DND-41 (cell line): ENCODE results near the gene HEXIM1.

Experiments used
- ATAC-seq: fragments of 200-7000 bp; cut with Tn5 transposase; 3 replicates; pipeline ENCODE4 v1.9.1; 2021; ENCODE audit warnings: low read depth; ENCODE audit not compliant: insufficient read depth
- DNase-seq: peaks from one replicate; pipeline ENCODE4 v3.0.0-alpha.2; 2020
- H2AFZ ChIP-seq: 2 replicates; pipeline ENCODE4 v1.6.0; 2012; ENCODE audit warnings: low read depth, low read length
- H3K27ac ChIP-seq: 2 replicates; pipeline ENCODE4 v1.5.1; 2012; ENCODE audit warnings: low read length, inconsistent platforms
- H3K27me3 ChIP-seq: fragments of 200-600 bp; sonication (generic); 2 replicates; pipeline ENCODE4 v1.6.0; 2012; ENCODE audit warnings: low read length, mild to moderate bottlenecking, inconsistent platforms; ENCODE audit not compliant: insufficient read depth, poor library complexity
- H3K36me3 ChIP-seq: 2 replicates; pipeline ENCODE4 v1.5.1; 2012; ENCODE audit warnings: low read length, inconsistent platforms; ENCODE audit not compliant: insufficient read depth
- H3K4me1 ChIP-seq: 2 replicates; pipeline ENCODE4 v1.5.1; 2012; ENCODE audit warnings: mild to moderate bottlenecking, low read length; ENCODE audit not compliant: insufficient read depth
- H3K4me2 ChIP-seq: 2 replicates; pipeline ENCODE4 v1.6.0; 2012; ENCODE audit warnings: mild to moderate bottlenecking, moderate library complexity, low read length, inconsistent platforms; ENCODE audit not compliant: insufficient read depth
- H3K4me3 ChIP-seq, 2 experiments: fragments of 200-600 bp in 1 of 2; shearing (Covaris generic) in 1 of 2; 2 replicates each; pipeline ENCODE4 v1.5.1; 2012 to 2016; ENCODE audit warnings: inconsistent platforms in 2 of 2, low read length in 2 of 2, mild to moderate bottlenecking in 2 of 2, low read depth in 1 of 2, moderate library complexity in 1 of 2
- H3K79me2 ChIP-seq: 2 replicates; pipeline ENCODE4 v1.6.0; 2012; ENCODE audit warnings: low read length, inconsistent platforms; ENCODE audit not compliant: insufficient read depth
- H3K9ac ChIP-seq: 2 replicates; pipeline ENCODE4 v1.6.0; 2012; ENCODE audit warnings: low read depth, mild to moderate bottlenecking, inconsistent platforms, low read length, moderate library complexity
- H3K9me3 ChIP-seq: 2 replicates; pipeline ENCODE4 v1.5.1; 2012; ENCODE audit warnings: low read length, moderate library complexity, mild to moderate bottlenecking, inconsistent platforms; ENCODE audit not compliant: insufficient read depth, severe bottlenecking
- H4K20me1 ChIP-seq: 2 replicates; pipeline ENCODE4 v1.6.0; 2012; ENCODE audit warnings: low read length; ENCODE audit not compliant: insufficient read depth
- CTCF ChIP-seq: IDR thresholded peaks from 2 replicates; pipeline ENCODE4 v1.5.1; 2012; ENCODE audit warnings: borderline replicate concordance, low read length, moderate library complexity, mild to moderate bottlenecking; ENCODE audit not compliant: poor library complexity, severe bottlenecking; ENCODE audit errors: extremely low read depth
- EZH2 ChIP-seq: IDR thresholded peaks from 3 replicates; pipeline ENCODE4 v1.6.1; 2012; ENCODE audit warnings: borderline replicate concordance, low read depth, mild to moderate bottlenecking, moderate library complexity, low read length, inconsistent platforms; ENCODE audit not compliant: severe bottlenecking

HEXIM1 gene

GRCh38 chr17:45106096-45106495 is 42.2 kb upstream of the HEXIM1 start:
- H3K36me3 ChIP-seq = peaks cover 80% of the 10 kb centered on the region
- H3K27me3 ChIP-seq = no peaks in the 10 kb centered on the region
- H4K20me1 ChIP-seq = peaks cover 20% of the 10 kb centered on the region; the same call in 1 of the 2 replicates
- H3K79me2 ChIP-seq = no peaks in the 10 kb centered on the region
- H3K9me3 ChIP-seq = no peaks in the 10 kb centered on the region
- TF ChIP-seq EZH2 (no peak), CTCF (no peak)
- H3K27ac ChIP-seq = no peak overlapping the region
- H3K4me2 ChIP-seq = no peak overlapping the region
- no peak overlapping the region for H2AFZ ChIP-seq
- H3K4me3 ChIP-seq = no peak overlapping the region
- no peaks in the 10 kb centered on the region for H3K4me1 ChIP-seq
- DNase-seq (no peak), ATAC-seq (no peak)
- no peak overlapping the region for H3K9ac ChIP-seq

- Histone ChIP-seq H4K20me1 (peaks cover 20% of the 10 kb centered on the region; the same call in 1 of the 2 replicates), H3K9ac (no peak overlapping the region), H3K27ac (no peak overlapping the region), H3K27me3 (no peaks in the 10 kb centered on the region), H2AFZ (no peak overlapping the region), H3K4me3 (no peak overlapping the region), H3K4me2 (no peak overlapping the region), H3K4me1 (no peaks in the 10 kb centered on the region), H3K36me3 (peaks cover 75% of the 10 kb centered on the region), H3K79me2 (no peaks in the 10 kb centered on the region), H3K9me3 (no peaks in the 10 kb centered on the region)
- no peak for DNase-seq
- TF ChIP-seq EZH2 (no peak), CTCF (no peak)
- ATAC-seq = no peak
Observed at GRCh38 chr17:45106582-45106981, 41.7 kb upstream of the HEXIM1 start.

GRCh38 chr17:45107293-45108010 is 40.8 kb upstream of the HEXIM1 start:
- Histone ChIP-seq H3K9ac (no peak overlapping the region), H2AFZ (no peak overlapping the region), H3K9me3 (no peaks in the 10 kb centered on the region), H3K27ac (no peak overlapping the region), H3K36me3 (peaks cover 67% of the 10 kb centered on the region), H3K4me1 (no peaks in the 10 kb centered on the region), H3K4me2 (no peak overlapping the region), H4K20me1 (peaks cover 20% of the 10 kb centered on the region; the same call in 1 of the 2 replicates), H3K27me3 (no peaks in the 10 kb centered on the region), H3K4me3 (no peak overlapping the region), H3K79me2 (no peaks in the 10 kb centered on the region)
- DNase-seq (no peak), ATAC-seq (no peak)
- TF ChIP-seq CTCF (no peak), EZH2 (no peak)
